Measurements from ENCODE around the gene SORBS1. TPM values are rescaled to one million over a fixed set of nuclear protein-coding genes. Genes with fewer than 3 reads are reported as not detected.

Gene SORBS1
- total and polyA plus RNA-seq, 9 of the 15 experiments (the other 6 are each of a cell fraction or from before 2014, with no cell fraction given): 2.0 to 13.3 (median 6.5) TPM

- no peak for TF ChIP-seq CHD4 (IDR thresholded peaks at IDR 0.05; ENCODE audit: insufficient read depth, insufficient replicate concordance, low read depth, low read length, poor library complexity, severe bottlenecking)
- peak; percentile 65 for TF ChIP-seq DMBX1 (CRISPR knock-in tag; IDR thresholded peaks at IDR 0.05; ENCODE audit: borderline replicate concordance)
- TF ChIP-seq, protein P1, sequence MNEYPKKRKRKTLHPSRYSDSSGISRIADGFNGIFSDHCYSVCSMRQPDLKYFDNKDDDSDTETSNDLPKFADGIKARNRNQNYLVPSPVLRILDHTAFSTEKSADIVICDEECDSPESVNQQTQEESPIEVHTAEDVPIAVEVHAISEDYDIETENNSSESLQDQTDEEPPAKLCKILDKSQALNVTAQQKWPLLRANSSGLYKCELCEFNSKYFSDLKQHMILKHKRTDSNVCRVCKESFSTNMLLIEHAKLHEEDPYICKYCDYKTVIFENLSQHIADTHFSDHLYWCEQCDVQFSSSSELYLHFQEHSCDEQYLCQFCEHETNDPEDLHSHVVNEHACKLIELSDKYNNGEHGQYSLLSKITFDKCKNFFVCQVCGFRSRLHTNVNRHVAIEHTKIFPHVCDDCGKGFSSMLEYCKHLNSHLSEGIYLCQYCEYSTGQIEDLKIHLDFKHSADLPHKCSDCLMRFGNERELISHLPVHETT (CRISPR knock-in tag; conservative IDR thresholded peaks at IDR 0.05 in 1 of 2, IDR thresholded peaks at IDR 0.05 in 1 of 2): 0 out of 4 replicates have a peak, but pooled peaks of 1 of the 2 experiments have one; percentile 49
- TF ChIP-seq ZNF592 (IDR thresholded peaks at IDR 0.05): peak; percentile 64
- TF ChIP-seq ZNF311 (CRISPR knock-in tag; IDR thresholded peaks at IDR 0.05): peak; percentile 40; the same call in 1 of the 2 replicates
- TF ChIP-seq, protein P2, sequence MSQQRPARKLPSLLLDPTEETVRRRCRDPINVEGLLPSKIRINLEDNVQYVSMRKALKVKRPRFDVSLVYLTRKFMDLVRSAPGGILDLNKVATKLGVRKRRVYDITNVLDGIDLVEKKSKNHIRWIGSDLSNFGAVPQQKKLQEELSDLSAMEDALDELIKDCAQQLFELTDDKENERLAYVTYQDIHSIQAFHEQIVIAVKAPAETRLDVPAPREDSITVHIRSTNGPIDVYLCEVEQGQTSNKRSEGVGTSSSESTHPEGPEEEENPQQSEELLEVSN (IDR thresholded peaks at IDR 0.05; ENCODE audit: borderline replicate concordance in 1 of 2, extremely low read depth in 1 of 2, insufficient read depth in 1 of 2, insufficient read length in 1 of 2, low read depth in 1 of 2, low read length in 1 of 2, poor library complexity in 1 of 2, severe bottlenecking in 1 of 2): peak in 1 of 2 experiments; percentile 67
- TF ChIP-seq BRF2 (IDR thresholded peaks at IDR 0.05; ENCODE audit: borderline replicate concordance, insufficient read depth, insufficient read length): no peak
- TF ChIP-seq YY1 (IDR thresholded peaks at IDR 0.05; ENCODE audit: borderline replicate concordance in 1 of 3, control insufficient read depth in 1 of 3, extremely low read depth in 1 of 3, insufficient read depth in 3 of 3, insufficient read length in 1 of 3, insufficient replicate concordance in 2 of 3, low read depth in 1 of 3, low read length in 2 of 3): peak in 2 of 3 experiments; percentile 23 to 67
- TF ChIP-seq STAT5A (IDR thresholded peaks at IDR 0.05; ENCODE audit: borderline replicate concordance, low read length): no peak
These were observed 27.6 kb downstream of the SORBS1 start (continued) for GRCh38 chr10:95533590-95533989.
